ENCODE measurements around the gene PDE4D.

DNA sequence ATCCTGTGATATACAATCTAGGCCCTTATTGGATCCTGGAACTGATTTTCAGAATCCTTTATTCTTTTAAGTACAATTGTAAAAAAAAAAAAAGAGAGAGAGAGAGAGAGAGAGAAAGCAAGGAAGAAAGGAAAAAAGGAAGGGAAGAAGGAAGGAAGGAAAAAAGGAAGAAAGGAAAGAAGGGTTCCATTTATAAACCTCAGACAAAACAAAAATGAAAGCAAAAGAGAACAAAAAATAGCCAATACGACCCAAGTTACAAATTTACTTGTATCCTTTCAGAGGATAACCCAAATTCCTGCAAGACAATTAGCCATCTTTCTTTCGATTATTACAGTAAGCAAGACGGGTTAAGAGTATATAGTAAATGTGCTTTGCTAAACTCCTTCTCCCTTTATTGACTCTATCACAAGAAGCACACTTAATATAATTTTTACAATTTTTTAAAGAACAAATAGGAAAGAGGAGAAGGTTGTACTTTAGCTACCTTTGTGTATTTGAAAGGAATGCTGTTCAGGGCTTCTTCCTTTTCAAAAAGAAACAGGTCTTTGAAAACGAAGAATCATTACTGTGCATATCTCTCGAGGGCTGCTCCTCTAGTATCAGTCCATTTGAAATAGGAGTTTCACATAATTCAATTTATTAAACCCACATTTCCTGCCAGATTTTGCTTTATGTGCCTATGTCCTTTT lies 767.4 kb downstream of the PDE4D start:
- no peak for TF ChIP-seq POLR2A (IDR thresholded peaks at IDR 0.05)
- TF ChIP-seq POLR2AphosphoS5 (IDR thresholded peaks at IDR 0.05), result no peak
- TF ChIP-seq CTCF (IDR thresholded peaks at IDR 0.05), result no peak
- no peak for TF ChIP-seq EP300 (IDR thresholded peaks at IDR 0.05)
